GM12875 (cell line): ENCODE results near the gene TWIST2.

Experiments
- H3K4me3 ChIP-seq: one replicate; pipeline ENCODE4 v1.5.1; 2011; ENCODE audit warnings: low read depth, low read length, control low read depth
- TF ChIP-seq, protein P1 (sequence below): IDR thresholded peaks from 2 replicates; pipeline ENCODE4 v1.5.1; 2011; ENCODE audit warnings: low read depth, mild to moderate bottlenecking, control low read depth, inconsistent platforms, low read length, moderate library complexity, borderline replicate concordance; ENCODE audit not compliant: insufficient read depth

Gene TWIST2

DNA sequence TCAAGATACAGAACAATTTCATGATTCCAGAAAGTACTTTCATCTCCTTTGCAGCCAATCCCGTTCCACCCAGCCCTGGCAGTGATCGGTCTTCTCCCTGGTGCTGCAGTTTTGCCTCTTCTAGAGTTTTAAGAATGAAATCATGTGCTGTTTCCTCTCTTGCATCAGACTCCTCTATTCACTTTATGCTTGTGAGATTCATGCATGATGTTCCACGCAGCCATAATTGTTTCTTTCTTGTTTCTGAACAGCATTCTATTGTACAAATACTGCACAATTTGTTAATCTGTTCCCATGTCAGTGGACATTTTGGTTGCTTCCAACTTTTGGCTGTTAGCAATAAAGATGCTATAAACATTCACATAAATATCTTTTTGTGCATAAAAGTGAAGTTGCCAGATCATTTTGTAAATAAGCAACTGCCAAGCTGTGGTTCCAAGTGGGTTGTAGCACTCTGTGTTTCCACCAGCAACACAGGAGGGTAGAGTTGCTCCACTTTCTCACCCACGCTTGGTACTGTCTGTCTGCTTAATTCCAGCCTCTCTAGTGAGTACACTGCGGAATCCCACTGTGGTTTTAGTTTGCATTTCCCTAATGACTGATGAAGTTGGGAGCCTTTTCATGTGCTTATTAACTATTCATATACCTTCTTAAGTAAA is 104.5 kb downstream of the TWIST2 start:
- TF ChIP-seq, protein P1, sequence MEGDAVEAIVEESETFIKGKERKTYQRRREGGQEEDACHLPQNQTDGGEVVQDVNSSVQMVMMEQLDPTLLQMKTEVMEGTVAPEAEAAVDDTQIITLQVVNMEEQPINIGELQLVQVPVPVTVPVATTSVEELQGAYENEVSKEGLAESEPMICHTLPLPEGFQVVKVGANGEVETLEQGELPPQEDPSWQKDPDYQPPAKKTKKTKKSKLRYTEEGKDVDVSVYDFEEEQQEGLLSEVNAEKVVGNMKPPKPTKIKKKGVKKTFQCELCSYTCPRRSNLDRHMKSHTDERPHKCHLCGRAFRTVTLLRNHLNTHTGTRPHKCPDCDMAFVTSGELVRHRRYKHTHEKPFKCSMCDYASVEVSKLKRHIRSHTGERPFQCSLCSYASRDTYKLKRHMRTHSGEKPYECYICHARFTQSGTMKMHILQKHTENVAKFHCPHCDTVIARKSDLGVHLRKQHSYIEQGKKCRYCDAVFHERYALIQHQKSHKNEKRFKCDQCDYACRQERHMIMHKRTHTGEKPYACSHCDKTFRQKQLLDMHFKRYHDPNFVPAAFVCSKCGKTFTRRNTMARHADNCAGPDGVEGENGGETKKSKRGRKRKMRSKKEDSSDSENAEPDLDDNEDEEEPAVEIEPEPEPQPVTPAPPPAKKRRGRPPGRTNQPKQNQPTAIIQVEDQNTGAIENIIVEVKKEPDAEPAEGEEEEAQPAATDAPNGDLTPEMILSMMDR: no peak
- H3K4me3 ChIP-seq: no peak overlapping the region

DNA sequence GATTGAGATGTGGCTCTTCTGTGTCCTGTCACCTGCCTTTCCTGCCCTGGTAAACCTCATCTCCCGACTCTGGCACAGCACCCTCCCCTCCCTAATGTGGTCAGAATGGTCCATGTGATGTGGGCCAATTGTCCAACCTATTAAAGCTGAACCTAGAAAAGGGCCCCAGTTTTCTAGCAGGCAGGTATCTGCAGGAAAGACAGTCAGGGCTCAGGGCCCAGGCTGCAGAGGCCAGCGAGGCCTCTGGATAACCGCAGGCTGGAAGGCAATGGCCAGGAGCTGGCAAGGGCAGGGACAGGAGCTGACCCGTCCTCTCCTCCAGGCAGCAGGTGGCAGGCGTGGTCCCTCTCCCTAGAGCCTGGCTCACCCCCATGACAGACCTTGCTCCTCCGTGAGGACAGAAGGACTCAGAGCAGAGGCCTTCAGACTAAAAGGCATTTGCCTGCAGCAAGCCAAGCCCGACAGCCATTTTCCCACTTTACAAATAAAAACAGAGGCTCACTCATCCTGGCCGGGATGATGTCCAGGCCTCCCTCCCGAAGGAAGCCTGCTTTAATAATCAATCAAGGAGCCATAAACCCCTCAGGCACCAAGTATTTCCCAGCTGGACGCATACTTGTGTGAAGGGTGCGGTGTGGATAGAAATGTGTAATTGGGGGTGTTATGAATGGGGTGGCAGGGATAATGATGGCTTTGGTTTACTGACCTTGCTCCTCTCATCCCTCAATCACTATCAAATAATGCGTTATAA is 107.1 kb downstream of the TWIST2 start:
- H3K4me3 ChIP-seq: no peak overlapping the region
- TF ChIP-seq, protein P1: no peak

DNA sequence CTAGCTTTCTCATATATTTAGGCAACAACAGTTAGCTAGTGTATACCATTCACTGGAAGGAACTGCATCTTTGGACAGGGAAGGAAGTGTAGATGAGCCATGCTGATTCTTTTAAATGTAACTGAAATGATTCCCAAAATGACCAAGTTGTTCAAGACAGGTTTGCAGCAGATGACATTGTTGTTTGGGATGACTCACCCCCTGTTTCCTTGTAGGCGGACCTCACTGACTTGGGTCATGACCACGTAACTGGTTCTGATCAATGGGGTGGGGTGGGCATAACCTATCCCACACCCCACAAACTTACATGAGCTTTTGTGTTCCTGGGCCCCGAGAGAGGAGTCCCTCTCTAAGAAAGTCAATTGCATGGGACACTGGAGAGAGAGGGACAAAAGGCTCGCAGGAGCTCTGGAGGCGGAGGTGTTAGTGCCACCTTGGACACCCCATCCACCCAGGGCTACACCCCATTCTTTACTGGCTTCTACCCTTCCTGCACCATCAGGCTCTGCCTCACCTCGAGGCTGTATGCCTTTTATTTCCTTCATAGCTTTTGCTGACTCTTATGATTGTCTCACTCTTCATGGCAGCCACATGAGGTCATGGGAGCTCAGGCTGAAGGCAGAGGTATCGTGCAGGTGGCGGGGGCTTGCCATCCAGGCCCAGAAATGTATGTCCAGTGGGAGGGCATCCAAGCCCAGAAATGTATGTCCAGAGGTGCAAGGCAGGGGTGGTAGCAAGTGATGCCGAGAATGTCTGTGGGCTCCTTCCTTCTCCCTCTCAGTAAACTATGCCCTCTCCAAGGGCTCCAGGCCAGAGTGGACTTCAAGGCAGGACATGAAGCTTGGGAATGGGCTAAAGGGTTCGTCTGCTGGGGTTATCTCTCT is 108.0 kb downstream of the TWIST2 start:
- TF ChIP-seq, protein P1: no peak
- H3K4me3 ChIP-seq: no peak overlapping the region

- H3K4me3 ChIP-seq: no peak overlapping the region
- TF ChIP-seq, protein P1: no peak
Observed at GRCh38 chr2:238956676-238957075, 108.8 kb downstream of the TWIST2 start.
